ENCODE data around the gene NR1I3.

GRCh38 chr1:161251579-161251978 lies 13.6 kb upstream of the NR1I3 start:
- TF ChIP-seq ARNT (IDR thresholded peaks at IDR 0.05) = no peak
- no peak for TF ChIP-seq BHLHE40 (IDR thresholded peaks at IDR 0.05; ENCODE audit: borderline replicate concordance)
- no peak for TF ChIP-seq CTBP1 (IDR thresholded peaks at IDR 0.05; ENCODE audit: borderline replicate concordance)
- no peak for TF ChIP-seq FOXM1 (IDR thresholded peaks at IDR 0.05; ENCODE audit: borderline replicate concordance)
- no peak for TF ChIP-seq FOXA1 (IDR thresholded peaks at IDR 0.05)

Data from HEK293T (cell line).